GM21526 (cell line): ENCODE results near the gene TIMM10B.

Experiments
- ATAC-seq: cut with Tn5 transposase; IDR thresholded peaks from one replicate; pipeline ENCODE4 v1.9.1; 2021; ENCODE audit warnings: moderate library complexity; ENCODE audit not compliant: unreplicated experiment, low FRiP score

Gene TIMM10B

DNA sequence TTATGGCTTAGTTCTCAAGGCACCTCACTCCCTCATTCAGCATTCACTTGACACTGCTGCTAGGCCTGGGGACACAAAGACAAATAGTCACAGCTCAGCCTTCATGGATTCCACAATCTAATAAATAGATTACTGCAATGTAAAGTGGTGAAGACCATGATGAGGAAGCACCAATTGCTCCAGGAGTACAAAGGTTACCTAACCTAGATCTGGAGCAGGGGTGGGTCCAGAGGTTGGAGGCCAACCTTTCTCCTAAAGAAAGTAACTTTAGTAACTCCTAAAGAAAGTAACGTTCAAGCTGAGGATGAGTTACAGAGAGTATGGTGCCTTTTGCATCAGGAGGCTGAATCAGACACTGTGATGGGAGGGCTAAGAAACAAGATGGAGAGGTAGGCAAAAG is 11.7 kb upstream of the TIMM10B start:
- ATAC-seq: no peak

DNA sequence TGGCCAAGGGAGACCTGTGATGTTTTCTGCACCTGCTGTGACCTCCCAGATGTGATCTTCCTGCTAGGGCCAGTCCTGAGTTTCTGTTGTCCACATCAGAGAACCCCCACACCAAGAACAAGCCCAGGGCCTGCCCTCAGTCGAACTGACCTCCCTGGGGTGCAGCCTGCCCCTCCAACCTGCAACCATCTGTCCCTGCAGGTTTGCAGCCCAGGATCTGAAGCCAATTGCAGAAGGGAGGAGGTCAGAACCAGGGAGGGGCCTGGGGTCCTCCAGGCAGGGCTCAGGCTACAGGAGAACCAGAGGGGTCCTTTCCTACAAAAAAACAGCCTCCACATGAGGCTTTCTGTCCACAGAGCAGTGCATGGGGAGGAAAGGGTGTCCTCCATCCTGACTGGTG is 8.4 kb upstream of the TIMM10B start:
- ATAC-seq: no peak

DNA sequence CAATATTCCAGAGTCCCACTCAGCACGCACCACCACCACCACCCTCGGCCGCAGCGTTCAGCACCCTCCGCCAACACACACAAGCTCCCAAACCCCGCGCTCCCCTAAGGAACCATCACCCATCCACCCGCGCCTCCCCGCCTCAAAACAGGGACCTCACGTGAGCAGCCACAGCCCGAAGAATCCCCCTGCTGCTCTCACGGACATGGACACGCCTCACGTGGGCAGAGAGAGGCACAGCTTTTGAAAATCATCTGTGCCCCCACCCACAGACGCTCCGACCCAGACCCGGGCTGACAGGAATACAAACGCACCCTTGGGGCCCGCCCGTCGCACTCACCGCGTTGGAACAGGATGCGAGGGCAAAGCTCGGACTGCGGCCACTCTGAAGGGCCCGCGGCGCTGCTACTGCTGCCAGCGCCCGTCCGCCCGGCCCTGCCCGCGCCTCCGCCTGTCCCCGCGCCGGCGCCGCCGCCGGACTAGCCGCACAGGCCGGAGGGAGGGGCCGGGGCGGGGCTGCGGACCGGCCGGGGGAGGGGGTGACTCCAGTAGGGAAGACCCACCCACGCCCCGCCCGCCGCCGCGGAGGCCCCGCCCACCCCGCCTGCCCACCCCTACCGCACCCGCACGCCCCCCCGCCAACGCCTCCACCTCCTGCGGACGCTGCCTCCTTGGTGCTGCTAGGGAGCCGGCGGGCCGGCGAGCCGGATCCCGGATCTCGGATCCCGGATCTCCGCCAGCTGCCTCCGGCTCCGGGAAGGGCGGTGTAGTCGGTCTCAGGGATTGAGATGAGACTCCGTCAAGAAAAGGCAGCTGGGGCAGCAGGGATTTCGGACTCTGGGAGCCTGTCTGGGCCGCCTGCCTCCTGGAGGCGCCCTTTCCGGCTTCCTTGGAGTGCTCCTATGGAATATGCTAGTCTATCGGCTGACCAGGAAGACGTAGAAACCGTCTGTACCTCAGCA is 7.6 kb upstream of the TIMM10B start, which contains the start of gene TRIM3:
Gene TRIM3 (minus strand): TSS at position 491 of the 962 bp plus-strand sequence. CDS start 8,246 bp downstream, outside the sequence.
- ATAC-seq: peak; percentile 59

DNA sequence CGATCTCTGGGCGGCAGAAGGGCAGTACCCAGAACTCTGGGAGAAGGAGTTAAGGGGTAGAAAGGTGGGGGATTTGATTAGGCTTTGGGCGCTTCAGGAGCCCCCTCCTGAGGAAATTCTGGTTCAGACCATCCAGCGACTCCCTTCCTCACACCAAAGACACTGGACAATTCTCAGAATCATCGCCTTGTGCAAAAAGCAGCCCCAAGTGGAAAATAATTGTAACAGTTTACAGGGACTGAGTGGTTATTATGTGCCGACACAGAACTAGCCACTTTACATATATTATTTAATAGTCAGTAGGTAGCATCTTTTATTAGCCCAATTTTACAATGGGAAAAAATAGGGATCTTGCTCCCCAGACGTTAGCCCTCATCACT is 6.9 kb upstream of the TIMM10B start:
- no peak for ATAC-seq

DNA sequence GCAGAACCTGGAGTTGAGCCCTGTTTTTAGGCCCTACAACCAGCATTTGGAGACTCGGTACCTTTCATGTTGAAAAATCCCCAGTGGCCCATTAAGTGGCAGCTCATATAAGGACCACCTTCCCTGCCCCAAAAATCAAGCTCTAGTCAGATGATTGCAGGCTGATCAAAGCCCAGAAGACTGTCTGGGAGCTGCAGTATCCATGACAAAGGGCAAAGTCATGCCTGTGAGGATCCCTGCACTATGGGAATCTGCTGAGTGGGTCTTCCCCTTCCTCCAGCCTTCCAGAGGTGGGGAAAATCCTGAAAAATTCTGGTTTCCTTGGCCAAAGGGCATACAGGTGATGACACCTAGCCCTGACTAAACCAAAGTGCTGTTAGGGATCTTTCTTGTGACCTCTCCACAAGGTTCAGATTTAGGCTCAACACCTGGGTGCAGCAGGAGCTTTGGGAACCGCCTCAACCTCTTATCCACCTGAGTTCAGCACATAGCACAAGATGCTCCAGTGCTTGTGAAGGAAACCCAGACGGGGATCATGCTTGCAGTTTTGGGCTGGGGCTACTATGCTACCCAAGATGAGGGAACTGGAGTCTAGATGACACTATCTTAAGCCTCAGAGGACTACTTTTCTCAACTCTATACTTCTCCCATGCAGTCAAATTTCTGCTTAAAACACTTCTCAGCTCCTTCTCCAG is 6.3 kb upstream of the TIMM10B start:
- ATAC-seq: no peak

DNA sequence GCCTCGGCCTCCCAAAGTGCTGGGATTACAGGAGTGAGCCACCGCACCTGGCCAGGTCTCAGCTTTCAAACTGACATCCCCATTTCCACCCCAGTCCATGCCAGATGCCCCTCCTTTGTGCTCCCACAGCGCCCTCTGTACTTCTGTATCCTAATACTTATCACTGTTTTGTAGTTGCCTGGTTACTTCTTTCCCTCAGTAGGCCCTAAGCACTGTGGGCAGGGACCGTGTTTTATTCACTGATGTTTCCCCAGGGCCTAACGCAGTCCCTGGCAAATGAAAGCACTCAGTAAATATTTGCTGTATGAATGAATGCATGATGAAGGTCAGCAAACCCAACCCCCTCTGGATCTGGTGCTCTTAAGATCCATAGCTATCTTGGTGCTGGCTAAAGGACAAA is 5.4 kb upstream of the TIMM10B start:
- ATAC-seq: no peak

DNA sequence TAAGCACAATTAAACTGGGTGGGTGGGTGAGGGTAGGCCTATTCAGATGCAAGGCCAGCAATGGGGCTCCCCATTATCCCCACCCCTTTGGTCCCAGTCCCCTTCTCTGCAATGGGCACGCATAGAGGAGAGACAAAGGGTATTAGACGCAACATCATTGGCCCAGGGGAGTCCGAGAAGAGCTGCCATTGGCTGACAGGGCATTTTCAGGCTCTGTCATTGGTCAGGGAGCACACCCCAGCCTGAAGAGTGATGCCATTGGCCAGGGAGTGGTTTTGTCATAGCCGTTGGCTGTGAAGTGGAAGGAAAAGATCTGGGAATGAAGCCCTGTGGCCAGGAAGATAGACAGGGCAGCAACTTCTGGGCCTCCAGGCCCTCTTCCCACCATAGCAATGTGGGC is 4.7 kb upstream of the TIMM10B start:
- no peak for ATAC-seq

DNA sequence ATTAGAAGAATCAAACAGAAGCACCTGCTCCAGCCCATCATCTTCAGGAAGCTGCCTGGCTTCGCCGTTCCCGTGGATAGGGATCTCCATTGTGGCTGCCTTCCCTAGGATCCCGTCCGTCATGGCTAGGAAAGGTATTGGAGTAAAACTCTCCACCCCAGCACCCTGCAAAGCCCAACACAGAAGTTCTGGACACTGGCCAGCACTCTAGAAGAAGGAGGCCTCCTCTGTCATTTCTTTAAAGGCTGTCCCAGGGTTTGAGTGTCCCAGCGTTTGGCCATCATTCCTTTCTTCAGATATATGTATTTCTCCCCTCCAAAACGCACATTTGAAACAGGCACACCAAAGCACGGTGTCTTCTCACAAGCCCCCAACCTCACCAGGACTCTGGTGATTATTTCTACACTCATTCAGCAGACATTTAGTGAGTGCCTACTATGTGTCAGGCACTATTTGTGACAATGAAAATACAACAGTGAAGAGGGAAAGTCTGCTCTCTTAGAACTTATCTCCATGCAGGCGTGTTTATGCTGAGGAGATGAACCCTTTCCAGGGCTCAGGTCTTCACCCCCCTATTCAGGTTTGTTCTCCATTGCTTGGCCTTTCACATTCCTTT is 894 bp upstream of the TIMM10B start:
- no peak for ATAC-seq

DNA sequence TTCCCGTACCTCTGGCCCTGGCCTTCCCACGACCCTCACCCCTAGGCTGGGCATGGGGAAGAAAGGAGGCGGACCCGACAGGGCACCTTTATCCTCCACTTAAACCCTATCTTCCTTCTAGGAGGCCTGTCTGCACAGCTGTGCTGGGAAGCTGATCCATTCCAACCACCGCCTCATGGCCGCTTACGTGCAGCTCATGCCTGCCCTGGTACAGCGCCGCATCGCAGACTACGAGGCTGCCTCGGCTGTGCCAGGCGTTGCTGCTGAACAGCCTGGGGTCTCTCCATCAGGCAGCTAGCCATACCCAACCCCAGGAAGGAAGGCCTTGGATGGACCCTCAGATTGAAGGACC is 599 bp downstream of the TIMM10B start:
- peak; percentile 5 for ATAC-seq

DNA sequence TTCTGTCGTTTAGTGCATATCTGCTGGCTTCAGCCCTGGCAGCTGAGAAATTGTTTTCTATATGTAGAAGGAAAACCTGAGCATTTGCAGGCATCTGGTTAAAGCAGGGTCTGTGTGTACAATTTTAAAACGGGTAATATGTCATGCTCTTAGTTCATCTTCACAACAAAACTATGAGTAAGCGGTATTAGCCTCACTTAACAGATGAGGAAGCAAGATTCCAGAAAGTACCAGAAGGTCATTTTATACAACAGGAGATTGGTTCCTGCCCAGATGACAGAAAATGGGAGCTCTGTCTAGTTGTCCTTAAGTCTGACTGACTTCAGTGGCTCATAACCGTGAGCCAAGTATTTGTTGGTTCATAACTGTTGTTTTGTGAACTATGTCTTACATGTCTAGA is 1.1 kb downstream of the TIMM10B start:
- ATAC-seq: no peak

DNA sequence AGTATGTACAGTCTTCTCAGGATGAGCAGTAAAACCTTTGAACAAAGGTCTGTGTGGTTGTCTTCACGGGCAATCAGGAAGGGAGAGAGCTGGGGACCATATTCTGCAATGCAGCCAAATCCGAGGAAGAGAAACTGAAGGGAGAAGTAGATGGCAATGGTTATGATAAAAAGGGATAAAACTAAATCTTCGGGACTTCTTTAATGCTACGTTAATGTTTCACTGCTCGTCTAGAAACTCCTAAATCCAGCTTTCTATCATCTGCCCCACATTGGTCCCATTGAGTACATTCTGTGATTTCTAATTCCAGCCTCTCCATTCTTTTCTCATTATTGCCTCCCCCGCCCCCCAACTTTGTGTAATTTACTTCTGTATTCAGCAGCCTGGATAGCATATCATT is 1.7 kb downstream of the TIMM10B start:
- no peak for ATAC-seq

DNA sequence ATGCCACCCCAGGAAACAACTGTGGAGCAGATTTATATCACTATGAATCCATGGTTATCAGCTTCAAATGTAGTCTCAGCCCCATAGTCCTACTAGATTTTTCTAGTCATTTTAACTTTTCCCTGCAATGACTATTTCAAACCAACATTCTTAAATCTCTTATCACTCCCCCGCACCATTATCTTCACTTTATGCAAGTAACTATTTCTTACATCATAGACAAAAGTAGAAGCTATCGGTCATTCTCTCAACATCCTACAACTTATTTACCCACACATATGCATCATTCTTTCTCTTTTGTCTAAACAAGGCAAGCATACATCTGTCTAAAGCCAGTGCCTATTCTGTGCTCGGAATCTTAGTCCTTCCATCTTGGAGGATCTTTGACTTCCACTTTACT is 4.4 kb downstream of the TIMM10B start:
- ATAC-seq: no peak

DNA sequence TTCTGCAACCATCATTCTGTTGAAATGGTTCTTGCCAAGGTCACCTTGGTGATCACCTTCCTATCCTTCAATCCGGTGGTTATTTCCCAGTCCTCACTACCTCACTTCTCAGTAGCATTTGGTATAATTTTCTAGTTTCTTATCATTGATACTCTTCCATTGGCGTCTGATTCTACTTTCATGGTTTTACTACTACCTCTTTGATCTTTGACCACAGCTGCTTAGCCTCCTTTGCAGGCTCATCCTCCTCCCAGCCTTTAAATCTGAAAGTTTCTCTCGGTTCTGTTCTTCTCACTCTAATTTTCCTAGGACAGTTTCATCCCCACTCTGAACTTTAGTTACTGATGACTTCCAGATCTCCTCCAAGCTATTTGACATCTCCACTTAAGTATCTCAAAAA is 5.0 kb downstream of the TIMM10B start:
- no peak for ATAC-seq

DNA sequence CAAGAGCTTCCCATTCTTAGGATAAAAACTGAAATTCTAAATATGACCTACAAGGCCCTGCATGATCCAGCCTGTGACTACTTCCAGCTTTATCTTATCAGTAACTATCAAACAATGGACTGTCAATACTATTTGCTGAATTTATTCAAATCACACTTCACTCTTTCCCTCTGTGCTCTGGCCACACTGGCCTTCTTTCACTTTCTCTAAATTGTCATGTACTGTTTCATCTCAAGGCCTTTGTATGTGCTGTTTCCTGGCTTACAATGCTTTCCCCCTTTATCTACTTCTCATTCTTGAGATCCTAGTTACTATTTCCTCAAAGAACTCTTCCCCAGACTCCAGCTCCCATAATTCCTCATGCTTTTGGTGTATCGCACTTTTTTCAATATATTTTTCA is 5.6 kb downstream of the TIMM10B start:
- ATAC-seq: no peak

DNA sequence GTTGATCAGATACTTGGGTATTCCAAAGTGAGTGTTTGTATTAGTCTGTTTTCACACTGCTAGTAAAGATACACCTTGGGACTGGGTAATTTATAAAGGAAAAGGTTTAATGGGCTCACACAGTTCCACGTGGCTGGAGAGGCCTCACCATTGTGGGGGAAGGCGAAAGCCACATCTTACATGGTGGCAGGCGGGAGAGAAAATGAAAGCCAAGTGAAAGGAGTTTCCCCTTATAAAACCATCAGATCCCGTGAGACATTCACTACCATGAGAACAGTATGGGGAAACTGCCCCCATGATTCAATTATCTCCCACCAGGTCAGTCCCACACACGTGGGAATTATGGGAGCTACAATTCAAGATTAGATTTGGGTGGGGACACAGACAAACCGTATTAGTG is 7.0 kb downstream of the TIMM10B start:
- no peak for ATAC-seq

DNA sequence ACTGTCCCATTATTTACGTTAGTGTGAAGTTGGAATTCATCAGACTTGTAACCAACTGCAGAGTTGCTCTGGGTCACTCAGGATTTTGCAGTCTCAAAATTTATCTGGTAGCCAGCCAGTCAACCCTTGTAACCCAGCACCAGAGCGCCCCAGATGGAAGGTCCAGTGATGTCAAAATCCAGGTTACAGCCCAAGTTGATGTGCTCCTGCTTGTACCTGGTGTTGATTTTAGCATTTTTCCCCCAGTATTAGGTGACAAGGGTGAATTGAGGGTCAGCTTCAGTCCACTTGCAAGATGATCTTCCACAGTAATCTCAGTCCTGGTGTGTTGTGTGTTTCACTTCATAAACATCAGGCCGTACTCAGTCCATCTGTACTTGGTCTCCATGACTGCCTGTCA is 7.5 kb downstream of the TIMM10B start:
- no peak for ATAC-seq

DNA sequence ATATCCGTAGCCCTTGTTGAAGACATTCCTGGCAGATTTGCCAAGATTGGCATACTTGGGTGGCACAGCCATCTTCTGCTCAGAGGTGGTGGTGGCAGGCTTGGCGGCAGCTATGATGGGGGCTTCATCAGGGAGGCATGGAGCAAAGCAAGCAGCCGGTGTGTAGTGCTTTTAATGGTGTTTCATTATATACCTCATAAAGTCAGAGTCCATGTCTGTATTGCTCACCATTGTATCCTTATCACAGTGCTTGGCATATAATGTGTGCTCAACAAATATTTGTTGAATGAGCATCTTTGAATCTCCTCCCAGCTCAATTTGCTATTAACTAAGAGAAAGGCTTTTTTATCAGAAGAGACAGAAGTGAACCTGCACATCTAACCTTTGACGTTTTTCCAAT is 8.0 kb downstream of the TIMM10B start:
- ATAC-seq: no peak

DNA sequence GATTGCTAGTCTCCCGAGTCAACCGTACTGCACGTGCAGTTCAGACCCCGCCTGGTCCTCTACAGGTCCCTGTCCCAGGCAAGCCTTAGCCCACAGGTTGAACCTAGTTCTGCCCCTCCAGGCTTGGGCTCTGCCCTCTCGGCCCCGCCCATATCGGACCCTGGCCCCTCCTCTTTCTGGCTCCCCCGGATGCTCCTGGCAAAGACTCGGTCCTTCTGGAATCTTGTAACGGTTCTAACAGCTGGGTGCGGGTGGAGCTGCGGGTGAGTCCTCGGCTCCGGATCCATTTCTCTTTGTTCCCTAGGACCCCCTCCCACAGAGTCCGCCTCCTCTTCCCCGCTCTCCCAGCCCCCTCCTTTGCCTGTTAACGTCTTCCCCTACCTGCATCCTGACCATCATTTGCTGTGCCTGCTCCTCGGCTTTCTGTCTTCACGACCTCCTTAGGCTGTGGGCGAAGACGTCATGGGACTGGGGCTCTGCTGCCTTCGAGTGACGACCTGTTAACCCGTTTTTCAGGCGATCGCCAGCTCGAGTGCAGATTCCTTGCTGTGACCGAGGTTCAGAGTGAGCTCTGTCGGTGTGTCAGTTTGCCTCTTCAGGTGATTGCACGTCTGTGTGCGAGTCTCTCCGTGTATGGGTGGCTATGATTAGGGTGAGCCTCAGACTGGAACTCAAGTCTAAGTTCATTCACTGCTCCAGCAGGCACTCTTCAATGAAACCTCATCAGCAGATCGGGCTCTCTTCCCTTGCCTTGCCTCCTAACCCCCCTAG is 16.0 kb downstream of the TIMM10B start, which contains the start of gene DNHD1:
Gene DNHD1 (plus strand): TSS at position 212 of the 771 bp plus-strand sequence. CDS start 936 bp downstream, outside the sequence.
- no peak for ATAC-seq

DNA sequence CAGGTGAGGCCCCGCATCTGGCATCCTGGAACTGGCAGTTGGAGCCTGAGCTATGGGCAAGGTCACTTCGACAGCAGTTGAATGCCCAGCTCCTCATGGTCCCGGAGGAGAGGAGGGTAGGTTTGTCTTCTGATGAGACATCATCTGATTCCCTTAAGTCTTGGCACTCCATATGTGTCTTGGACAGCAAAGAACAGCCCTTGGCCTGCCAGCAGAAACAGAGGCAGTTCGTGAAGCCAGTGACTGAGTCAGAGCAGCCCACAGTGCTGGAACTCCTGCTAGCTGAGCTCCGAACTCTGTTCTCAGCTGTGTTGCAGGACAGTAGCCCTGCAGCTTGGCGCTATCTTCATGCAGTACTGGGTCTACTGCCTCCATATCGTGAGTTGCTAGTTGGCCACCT is 16.8 kb downstream of the TIMM10B start:
- no peak for ATAC-seq

DNA sequence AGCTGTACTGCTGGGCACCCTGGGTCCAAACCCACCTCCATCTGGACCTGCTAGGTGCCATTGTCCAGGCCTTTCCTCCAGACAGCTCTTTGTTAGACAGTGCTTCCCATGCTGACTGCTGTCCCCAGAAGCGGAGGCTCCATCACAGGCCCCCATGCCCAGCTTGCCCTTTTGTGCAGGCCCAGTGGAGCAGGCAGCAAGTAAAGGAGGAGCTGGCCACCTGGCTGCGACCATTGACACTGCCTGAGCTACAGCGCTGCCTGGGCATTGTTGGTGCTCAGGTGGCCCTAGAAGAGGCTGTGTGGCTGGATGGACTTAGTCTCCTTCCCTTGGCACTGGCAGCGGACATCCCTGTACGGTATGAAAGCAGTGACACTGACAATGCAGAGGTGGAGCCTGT is 17.2 kb downstream of the TIMM10B start:
- ATAC-seq: no peak

DNA sequence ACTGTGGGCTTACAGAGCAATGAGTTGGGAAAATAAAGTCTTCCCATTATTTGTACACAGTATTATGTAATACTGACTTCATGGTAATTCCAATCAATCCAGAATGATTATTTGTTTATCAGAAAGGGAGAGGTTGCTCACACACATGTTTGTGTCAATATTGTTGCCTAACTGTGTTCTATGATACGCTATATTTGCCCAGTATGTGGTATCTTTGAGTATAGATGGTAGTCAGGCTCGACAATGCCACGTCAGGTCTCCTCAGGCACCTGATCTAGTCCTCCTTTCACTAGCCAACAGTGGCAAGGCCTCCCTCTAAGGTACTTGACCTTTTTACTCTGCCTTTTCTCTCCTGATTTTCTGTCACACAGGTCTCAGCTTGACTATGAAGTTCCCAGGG is 21.1 kb downstream of the TIMM10B start:
- no peak for ATAC-seq
